Testis (tissue), 3 donors: ENCODE results near the gene PGR. TPM values are rescaled to one million over a fixed set of nuclear protein-coding genes. Genes with fewer than 3 reads are reported as not detected.

Experiments
- DNase-seq: peaks from one replicate; pipeline ENCODE4 v3.0.0-alpha.2; 2019
- H3K27ac ChIP-seq, 2 donors: fragments of 200-600 bp; sonication (generic); one replicate each; pipeline ENCODE4 v1.5.1; 2019
- H3K27me3 ChIP-seq: fragments of 200-600 bp; sonication (generic); one replicate; pipeline ENCODE4 v1.5.1; 2019
- H3K36me3 ChIP-seq: fragments of 200-600 bp; sonication (generic); one replicate; pipeline ENCODE4 v1.5.1; 2017; ENCODE audit warnings: low read depth; ENCODE audit errors: missing control alignments
- H3K4me1 ChIP-seq: fragments of 200-600 bp; sonication (generic); one replicate; pipeline ENCODE4 v1.5.1; 2019
- H3K4me3 ChIP-seq, 2 donors: fragments of 200-600 bp; sonication (generic); one replicate each; pipeline ENCODE4 v1.5.1; 2017 to 2019
- H3K9me3 ChIP-seq: fragments of 200-600 bp; sonication (generic); one replicate; pipeline ENCODE4 v1.5.1; 2017
- CTCF ChIP-seq, 3 experiments: fragments of 450-650 bp in 2 of 3; fragments of 200-600 bp in 1 of 3; sonication (generic) in 1 of 3; IDR thresholded peaks; one replicate each; pipeline ENCODE4 v1.5.1; 2016 to 2019; ENCODE audit warnings: antibody characterized with exemption in 3 of 3, mild to moderate bottlenecking in 2 of 3, moderate library complexity in 1 of 3
- POLR2A ChIP-seq: fragments of 450-650 bp; IDR thresholded peaks from one replicate; pipeline ENCODE4 v1.6.1; 2017; ENCODE audit warnings: antibody characterized with exemption, mild to moderate bottlenecking, moderate library complexity
- WGBS, 2 donors: methylation state at CpG; one replicate each; pipeline ENCODE4 v1.1.5; 2018; 5-methylcytosine and 5-hydroxymethylcytosine counted together
- intact Hi-C: fragments of 100-400 bp; cut with DNase I; formaldehyde crosslinking; loops from one replicate; pipeline ENCODE4 v1.15.1; 2023; ENCODE audit warnings: low total_unique reads
- polyA plus RNA-seq: library from polyadenylated mRNA; stranded (reverse); fragments of 350-450 nt; fragmentation: Illumina TruSeq; extraction: RNeasy Lipid Tissue Mini Kit (QIAGEN cat#74804); gene quantifications from one replicate; pipeline ENCODE4 v1.2.3, GENCODE V29; 2014; ENCODE audit warnings: low read depth, low replicate concordance; ENCODE audit not compliant: insufficient read depth
- total RNA-seq, 2 donors: library from RNA; depleted of rRNA; stranded (reverse); fragments of >200 nt; gene quantifications; one replicate each; pipeline ENCODE4 v1.2.3, GENCODE V29; 2016

Gene PGR
- total and polyA plus RNA-seq, 3 donors from 2014 or later, result 2.4 to 9.6 (median 3.3) TPM

DNA sequence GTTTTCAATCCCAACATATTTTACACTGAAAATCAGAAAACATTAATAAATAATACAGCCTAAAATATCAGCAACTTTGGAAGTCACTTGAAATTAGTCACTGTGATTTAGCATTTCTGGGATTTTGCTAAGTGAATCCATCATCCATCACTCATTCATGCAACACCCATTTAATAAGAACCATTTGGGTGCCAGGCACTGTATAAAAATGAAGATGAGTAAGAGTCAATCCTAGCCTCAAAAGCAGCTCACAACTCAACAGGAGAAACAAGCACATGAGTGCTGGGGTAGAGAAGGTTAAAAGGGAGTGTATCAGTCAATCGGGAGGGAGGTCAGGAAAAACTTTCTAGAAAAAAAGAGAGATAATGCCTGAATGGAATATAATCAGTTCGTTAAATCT is 77.9 kb downstream of the PGR start:
- no peak for DNase-seq
- H3K36me3 ChIP-seq, result no peaks in the 10 kb centered on the region
- no peaks in the 10 kb centered on the region for H3K4me1 ChIP-seq
- H3K9me3 ChIP-seq, result no peaks in the 10 kb centered on the region
- H3K4me3 ChIP-seq, result no peak overlapping the region
- no peak overlapping the region for H3K27ac ChIP-seq
- H3K27me3 ChIP-seq, result no peaks in the 10 kb centered on the region
- TF ChIP-seq POLR2A (no peak), CTCF (IDR thresholded peaks at IDR 0.05) (no peak)
- 77 to 84% methylated on average over 2 of the region's 2 CpGs for WGBS, 2 donors
- intact Hi-C loops, result no loop called here

- Histone ChIP-seq H3K27me3 (no peaks in the 10 kb centered on the region), H3K4me3 (no peak overlapping the region), H3K4me1 (no peaks in the 10 kb centered on the region), H3K36me3 (no peaks in the 10 kb centered on the region), H3K27ac (no peak overlapping the region), H3K9me3 (no peaks in the 10 kb centered on the region)
- WGBS, 2 donors, result 93 to 96% methylated on average over 2 of the region's 2 CpGs
- TF ChIP-seq CTCF (IDR thresholded peaks at IDR 0.05) (no peak), POLR2A (no peak)
- no peak for DNase-seq
- intact Hi-C loops, result no loop called here
Observed at GRCh38 chr11:101049813-101050212, 79.8 kb downstream of the PGR start.

GRCh38 chr11:101049123-101049522 is 80.5 kb downstream of the PGR start:
- intact Hi-C loops, result no loop called here
- Histone ChIP-seq H3K27me3 (no peaks in the 10 kb centered on the region), H3K4me1 (no peaks in the 10 kb centered on the region), H3K27ac (no peak overlapping the region), H3K9me3 (no peaks in the 10 kb centered on the region), H3K4me3 (no peak overlapping the region), H3K36me3 (no peaks in the 10 kb centered on the region)
- no peak for DNase-seq
- WGBS, 2 donors, result 67 to 72% methylated on average over 4 of the region's 4 CpGs
- no peak for TF ChIP-seq CTCF (IDR thresholded peaks at IDR 0.05)
- no peak for TF ChIP-seq POLR2A

DNA sequence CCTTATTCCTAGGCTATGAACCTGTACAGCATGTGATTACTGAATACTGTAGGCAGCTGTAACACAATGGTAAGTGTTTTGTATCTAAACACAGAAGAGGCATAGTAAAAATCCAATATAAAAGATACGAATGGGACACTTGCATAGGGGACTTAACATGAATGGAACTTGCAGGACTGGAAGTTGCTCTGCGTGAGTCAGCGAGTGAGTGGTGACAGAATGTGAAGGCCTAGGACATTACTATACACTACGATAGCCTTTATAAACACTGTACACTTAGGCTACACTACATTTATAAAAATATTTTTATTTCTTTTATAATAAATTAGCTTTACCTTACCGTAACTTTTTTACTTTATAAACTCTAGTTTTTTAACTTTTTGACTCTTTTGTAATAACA is 81.1 kb downstream of the PGR start:
- no peak overlapping the region for H3K27ac ChIP-seq
- no peak for DNase-seq
- no peaks in the 10 kb centered on the region for H3K27me3 ChIP-seq
- intact Hi-C loops, result no loop called here
- no peak for TF ChIP-seq CTCF (IDR thresholded peaks at IDR 0.05)
- TF ChIP-seq POLR2A, result no peak
- no peaks in the 10 kb centered on the region for H3K4me1 ChIP-seq
- H3K36me3 ChIP-seq, result no peaks in the 10 kb centered on the region
- H3K4me3 ChIP-seq, result no peak overlapping the region
- WGBS, 2 donors, result 91 to 94% methylated on average over 5 of the region's 5 CpGs
- no peaks in the 10 kb centered on the region for H3K9me3 ChIP-seq

DNA sequence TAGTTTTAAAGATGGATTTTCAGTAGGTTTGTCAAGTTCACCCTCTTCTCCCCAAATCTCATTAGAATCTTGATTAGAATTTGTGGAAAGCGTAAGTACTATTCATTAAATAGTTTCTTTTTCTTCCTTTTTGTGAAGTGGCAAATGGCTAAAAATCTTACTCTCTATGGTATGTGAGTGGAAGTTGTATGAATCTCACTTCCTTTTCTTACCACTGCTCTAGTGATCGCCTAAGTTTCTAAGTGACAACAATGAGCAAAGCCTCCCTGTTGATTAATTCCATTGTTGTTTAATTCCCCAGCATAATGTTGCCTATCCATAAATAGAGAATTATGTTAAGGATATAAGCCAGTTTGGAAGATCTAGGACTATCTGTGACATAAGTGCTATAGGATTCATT is 82.7 kb downstream of the PGR start:
- WGBS, 2 donors, result 88 to 89% methylated on average over 2 of the region's 2 CpGs
- Histone ChIP-seq H3K4me1 (no peaks in the 10 kb centered on the region), H3K27ac (no peak overlapping the region), H3K27me3 (no peaks in the 10 kb centered on the region), H3K4me3 (no peak overlapping the region), H3K36me3 (no peaks in the 10 kb centered on the region), H3K9me3 (no peaks in the 10 kb centered on the region)
- intact Hi-C loops, result no loop called here
- DNase-seq, result no peak
- no peak for TF ChIP-seq POLR2A
- TF ChIP-seq CTCF (IDR thresholded peaks at IDR 0.05), result no peak
